H1 (cell line): ENCODE measurements around the gene RPL41. TPM values are rescaled to one million over a fixed set of nuclear protein-coding genes. Genes with fewer than 3 reads are reported as not detected.

Source experiments
- CTCF ChIA-PET: fragments of 300-600 bp; sonication (Branson Sonifier 250); formaldehyde crosslinking; loops from one replicate; lab custom pipeline; 2021; ENCODE audit not compliant: partially characterized antibody; lab: Charles Lee
- POLR2A ChIA-PET: fragments of 300-600 bp; sonication (Branson Sonifier 250); formaldehyde crosslinking; loops from one replicate; lab custom pipeline; 2021; ENCODE audit warnings: inconsistent platforms; ENCODE audit not compliant: partially characterized antibody; lab: Charles Lee
- DNase-seq, 2 experiments: peaks; one replicate each; pipeline versions ENCODE4 v3.0.0 to v3.0.0-alpha.2; 2010 to 2022; ENCODE audit warnings: low spot score in 2 of 2, low read depth in 1 of 2, mixed read lengths in 1 of 2
- FAIRE-seq: peaks from 2 replicates; lab custom pipeline; 2011; peaks lifted over from hg19 to GRCh38; lab: Jason Lieb, UNC
- H2AFZ ChIP-seq: 2 replicates; pipeline ENCODE4 v1.8.1; 2012; ENCODE audit warnings: low read length, inconsistent platforms
- H2AK5ac ChIP-seq: 2 replicates; pipeline ENCODE4 v1.6.1; 2013; ENCODE audit warnings: low read depth, low read length
- H2BK120ac ChIP-seq: replicated peaks from 2 replicates; pipeline ENCODE3; 2013; ENCODE audit warnings: low read depth, low read length, inconsistent platforms
- H2BK12ac ChIP-seq: 2 replicates; pipeline ENCODE4 v1.6.1; 2013; ENCODE audit warnings: low read depth, low read length
- H2BK15ac ChIP-seq: 2 replicates; pipeline ENCODE4 v1.6.1; 2013; ENCODE audit warnings: low read length
- H2BK20ac ChIP-seq: 2 replicates; pipeline ENCODE4 v1.6.1; 2013; ENCODE audit warnings: low read length
- H2BK5ac ChIP-seq: 2 replicates; pipeline ENCODE4 v1.6.1; 2013; ENCODE audit warnings: low read depth, low read length
- H3K14ac ChIP-seq: 2 replicates; pipeline ENCODE4 v1.6.1; 2013; ENCODE audit warnings: inconsistent platforms; ENCODE audit not compliant: insufficient read length
- H3K18ac ChIP-seq: 2 replicates; pipeline ENCODE4 v1.6.1; 2013; ENCODE audit warnings: low read length; ENCODE audit errors: extremely low read depth
- H3K23ac ChIP-seq: 2 replicates; pipeline ENCODE4 v1.6.1; 2013; ENCODE audit warnings: inconsistent platforms; ENCODE audit not compliant: insufficient read length
- H3K23me2 ChIP-seq: 2 replicates; pipeline ENCODE4 v1.6.1; 2013; ENCODE audit warnings: low read depth, low read length
- H3K27ac ChIP-seq: 2 replicates; pipeline ENCODE4 v1.6.1; 2011; ENCODE audit warnings: low read depth, low read length, inconsistent platforms
- H3K27me3 ChIP-seq, 4 experiments: replicated peaks in 1 of 4; 1 replicate in 1 of 4; 2 replicates in 3 of 4; pipeline versions ENCODE4 v1.6.1 to v1.8.1; 2011 to 2013; ENCODE audit warnings: low read length in 3 of 4, mild to moderate bottlenecking in 3 of 4, inconsistent platforms in 2 of 4, mixed read lengths in 2 of 4, moderate library complexity in 1 of 4; ENCODE audit not compliant: control insufficient read depth in 3 of 4, insufficient read depth in 3 of 4; ENCODE audit errors: extremely low read depth in 1 of 4
- H3K36me3 ChIP-seq, 4 experiments: 2 replicates each; pipeline versions ENCODE4 v1.6.1 to v1.8.1; 2011 to 2013; ENCODE audit warnings: mild to moderate bottlenecking in 4 of 4, low read length in 3 of 4, moderate library complexity in 2 of 4, control low read depth in 1 of 4, inconsistent platforms in 1 of 4; ENCODE audit not compliant: insufficient read depth in 4 of 4, control insufficient read depth in 2 of 4
- H3K4ac ChIP-seq: replicated peaks from 2 replicates; pipeline ENCODE3; 2013; ENCODE audit warnings: low read length, low read depth, mixed read lengths, inconsistent platforms; ENCODE audit not compliant: insufficient read length
- H3K4me1 ChIP-seq, 4 experiments: replicated peaks in 1 of 4; 1 replicate in 1 of 4; 2 replicates in 3 of 4; pipeline versions ENCODE4 v1.6.1 to v1.8.1; 2011 to 2013; ENCODE audit warnings: low read length in 3 of 4, inconsistent platforms in 2 of 4, mixed read lengths in 1 of 4; ENCODE audit not compliant: insufficient read depth in 4 of 4, control insufficient read depth in 3 of 4
- H3K4me2 ChIP-seq, 2 experiments: 2 replicates each; pipeline versions ENCODE4 v1.6.1 to v1.8.1; 2011 to 2013; ENCODE audit warnings: low read depth in 2 of 2, low read length in 2 of 2, control low read depth in 1 of 2, inconsistent platforms in 1 of 2, mild to moderate bottlenecking in 1 of 2; ENCODE audit not compliant: insufficient read depth in 1 of 2
- H3K4me3 ChIP-seq, 4 experiments: fragments of 200-600, 300-600 bp in 1 of 4; sonication (generic), shearing (Covaris generic), sonication (Bioruptor Twin) in 1 of 4; 2 replicates each; pipeline versions ENCODE4 v1.5.1 to v1.8.1; 2011 to 2016; ENCODE audit warnings: low read length in 4 of 4, low read depth in 3 of 4, control low read depth in 2 of 4, inconsistent platforms in 2 of 4, mild to moderate bottlenecking in 2 of 4, mixed read lengths in 1 of 4, moderate library complexity in 1 of 4; ENCODE audit not compliant: insufficient read depth in 2 of 4; ENCODE audit errors: extremely low read depth in 1 of 4
- H3K56ac ChIP-seq: replicated peaks from 2 replicates; pipeline ENCODE3; 2013; ENCODE audit warnings: low read depth, mild to moderate bottlenecking, mixed read lengths, low read length, inconsistent platforms; ENCODE audit not compliant: insufficient read length
- H3K79me1 ChIP-seq: 2 replicates; pipeline ENCODE4 v1.6.1; 2013; ENCODE audit warnings: low read depth, low read length, control low read depth
- H3K79me2 ChIP-seq, 2 experiments: 2 replicates each; pipeline versions ENCODE4 v1.6.1 to v1.8.1; 2012 to 2013; ENCODE audit warnings: low read length in 2 of 2, mild to moderate bottlenecking in 2 of 2, inconsistent platforms in 1 of 2; ENCODE audit not compliant: insufficient read depth in 2 of 2, control insufficient read depth in 1 of 2
- H3K9ac ChIP-seq, 4 experiments: replicated peaks in 1 of 4; 1 replicate in 1 of 4; 2 replicates in 3 of 4; pipeline versions ENCODE4 v1.6.1 to v1.8.1; 2011 to 2013; ENCODE audit warnings: low read depth in 3 of 4, low read length in 3 of 4, control low read depth in 2 of 4, mild to moderate bottlenecking in 2 of 4, moderate library complexity in 2 of 4, inconsistent platforms in 1 of 4; ENCODE audit errors: extremely low read depth in 1 of 4
- H3K9me3 ChIP-seq, 2 experiments: 2 replicates each; pipeline versions ENCODE4 v1.6.1 to v1.8.1; 2012 to 2013; ENCODE audit warnings: mild to moderate bottlenecking in 2 of 2, moderate library complexity in 2 of 2, control low read depth in 1 of 2, inconsistent platforms in 1 of 2, low read depth in 1 of 2, low read length in 1 of 2, mixed read lengths in 1 of 2; ENCODE audit not compliant: insufficient read depth in 2 of 2
- H4K20me1 ChIP-seq, 2 experiments: replicated peaks in 1 of 2; 2 replicates each; pipeline versions ENCODE3 to v1.8.1; 2011 to 2013; ENCODE audit warnings: inconsistent platforms in 2 of 2, low read length in 2 of 2, mild to moderate bottlenecking in 1 of 2; ENCODE audit not compliant: insufficient read depth in 2 of 2, control insufficient read depth in 1 of 2
- H4K5ac ChIP-seq: 2 replicates; pipeline ENCODE4 v1.6.1; 2013; ENCODE audit warnings: low read length, low read depth, mixed read lengths, inconsistent platforms; ENCODE audit not compliant: insufficient read length
- H4K8ac ChIP-seq: 2 replicates; pipeline ENCODE4 v1.8.0; 2013; ENCODE audit warnings: mild to moderate bottlenecking, moderate library complexity, low read length, inconsistent platforms; ENCODE audit not compliant: insufficient read depth; ENCODE audit errors: extremely low read depth
- H4K91ac ChIP-seq: replicated peaks from 2 replicates; pipeline ENCODE3; 2013; ENCODE audit warnings: low read length, mixed read lengths, inconsistent platforms; ENCODE audit not compliant: insufficient read length
- CEBPB ChIP-seq: IDR thresholded peaks from 2 replicates; pipeline ENCODE4 v1.6.1; 2012; ENCODE audit warnings: low read depth, low read length
- SAP30 ChIP-seq: fragments of 300-600 bp; sonication (generic); IDR thresholded peaks from 2 replicates; pipeline ENCODE4 v1.7.1; 2012; ENCODE audit warnings: low read length, moderate library complexity, mild to moderate bottlenecking, inconsistent platforms; ENCODE audit not compliant: insufficient read depth, insufficient replicate concordance
- WGBS, 2 experiments: shearing (Covaris generic) in 1 of 2; methylation state at CpG; one replicate each; pipeline versions ENCODE4 v1.1.6 to v1.1.7; 2013 to 2015; ENCODE audit warnings: low lambda C conversion rate in 2 of 2, mixed read lengths in 2 of 2, inconsistent platforms in 1 of 2, low coverage in 1 of 2, missing lambda C conversion rate in 1 of 2; ENCODE audit not compliant: insufficient replicate concordance in 2 of 2, insufficient coverage in 1 of 2, insufficient read length in 1 of 2; ENCODE audit errors: extremely low coverage in 1 of 2, missing lambda C conversion rate in 1 of 2; 5-methylcytosine and 5-hydroxymethylcytosine counted together
- polyA plus RNA-seq, 7 experiments: library from polyadenylated mRNA; depleted of rRNA in 3 of 7; stranded (reverse) in 5 of 7; unstranded in 2 of 7; fragments of >200 nt in 5 of 7; fragments of 200-250 nt in 2 of 7; gene quantifications; 1 replicate in 5 of 7; 2 replicates in 1 of 7; 4 replicates in 1 of 7; pipeline versions ENCODE4 v1.2.1 to v1.2.3, GENCODE V29; 2011 to 2013; ENCODE audit warnings: missing spikeins in 2 of 7, mixed read lengths in 2 of 7
- total RNA-seq: library from RNA; stranded (reverse); fragmentation: NEBNext Ultra II Directional; extraction: Animal tissue kit (Norgen Biotek cat#: 25700); gene quantifications from 2 replicates; pipeline ENCODE4 v1.2.1, GENCODE V29; 2021

The RPL41 gene
- total and polyA plus RNA-seq, 2 of the 8 experiments (the other 6 are each of a cell fraction or from before 2014, with no cell fraction given) = 4,440 to 16,488 TPM

DNA sequence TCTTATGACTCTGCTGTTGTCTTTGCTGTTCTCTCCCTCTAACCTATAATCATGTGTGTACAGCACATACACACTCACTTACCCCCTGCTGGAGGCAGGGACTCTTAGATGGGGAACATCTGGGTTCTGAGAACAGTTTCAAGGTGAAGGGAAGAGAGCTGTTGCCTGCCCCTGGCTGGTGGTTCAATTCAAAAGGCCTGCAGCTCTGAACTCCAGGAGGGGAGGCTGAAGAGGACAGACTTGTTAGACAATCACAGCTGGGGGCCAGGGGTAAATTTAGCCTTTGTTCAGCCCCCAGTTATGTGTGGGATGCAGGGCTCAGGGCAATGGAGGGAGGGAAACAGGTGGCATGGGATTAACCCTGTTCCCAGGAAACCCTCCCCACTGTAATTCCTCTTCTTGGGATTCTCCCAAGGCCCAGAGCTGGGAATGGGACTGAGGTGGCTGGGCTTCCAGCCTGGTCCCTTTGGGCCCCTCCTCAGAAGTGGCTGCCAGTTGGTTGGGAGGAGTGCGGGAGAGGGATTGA is 37.9 kb downstream of the RPL41 start:
- Histone ChIP-seq H3K56ac (no peak overlapping the region), H2BK120ac (no peak overlapping the region), H3K4ac (no peak overlapping the region), H4K20me1 (peaks cover 0 to 3% of the 10 kb centered on the region in 2 experiments), H3K36me3 (peaks cover 3 to 14% (median 4%) of the 10 kb centered on the region in 4 experiments; a peak in 6 of 8 replicates), H3K4me2 (no peak overlapping the region; a peak in 1 of 4 replicates), H4K5ac (no peak overlapping the region), H2BK5ac (no peak overlapping the region), H3K79me2 (peaks cover 3 to 18% of the 10 kb centered on the region in 2 experiments), H2BK12ac (no peak overlapping the region), H3K79me1 (0 out of 2 replicates have a peak, but pooled peaks cover 2% of the 10 kb centered on the region), H3K27ac (no peak overlapping the region), H3K18ac (no peak overlapping the region), H3K4me1 (peaks cover 6 to 16% (median 10%) of the 10 kb centered on the region in 4 experiments; a peak in 6 of 7 replicates), H2BK20ac (no peak overlapping the region), H3K27me3 (no peaks in the 10 kb centered on the region; a peak in 1 of 7 replicates), H4K91ac (no peak overlapping the region), H3K4me3 (no peak overlapping the region), H2AFZ (no peak overlapping the region), H3K9me3 (no peaks in the 10 kb centered on the region), H4K8ac (no peak overlapping the region), H3K23me2 (peaks cover 19% of the 10 kb centered on the region), H3K23ac (no peak overlapping the region), H2BK15ac (no peak overlapping the region), H3K14ac (no peak overlapping the region), H3K9ac (no peak overlapping the region), H2AK5ac (no peak overlapping the region)
- WGBS, 2 experiments = 100% methylated on average over 1 of the region's 1 CpG; no CpG with 5 or more reads in 1 of the 2 experiments
- no peak for DNase-seq
- ChIA-PET POLR2A (interaction anchor here (1.1 to 15.6 kb wide), 7 partner anchors 9 to 295 kb away, joined by 3 to 656 read pairs (median 7); partner anchors contain the start of genes PA2G4, RNF41, SMARCC2 and TIMELESS), CTCF (interaction anchor here (1.2 to 2.7 kb wide), 4 partner anchors 10 to 35 kb away, joined by 4 to 15 read pairs (median 6); partner anchors contain the start of genes ESYT1 and ZC3H10)
- no peak for FAIRE-seq
- TF ChIP-seq SAP30 (no peak), CEBPB (no peak)
